D721Med (cell line): Measurements from ENCODE around the gene ZFP36L2.

Experiments used
- DNase-seq: peaks from one replicate; pipeline ENCODE4 v3.0.0; 2011; ENCODE audit warnings: low spot score; ENCODE audit not compliant: insufficient read length
- FAIRE-seq: peaks from 2 replicates; lab custom pipeline; 2011; peaks lifted over from hg19 to GRCh38; lab: Jason Lieb, UNC
- TF ChIP-seq, protein P1 (sequence below): IDR thresholded peaks from 2 replicates; pipeline ENCODE4 v1.5.1; 2012; ENCODE audit warnings: mild to moderate bottlenecking, control low read depth; ENCODE audit not compliant: insufficient read depth; ENCODE audit errors: missing control alignments

ZFP36L2 gene

DNA sequence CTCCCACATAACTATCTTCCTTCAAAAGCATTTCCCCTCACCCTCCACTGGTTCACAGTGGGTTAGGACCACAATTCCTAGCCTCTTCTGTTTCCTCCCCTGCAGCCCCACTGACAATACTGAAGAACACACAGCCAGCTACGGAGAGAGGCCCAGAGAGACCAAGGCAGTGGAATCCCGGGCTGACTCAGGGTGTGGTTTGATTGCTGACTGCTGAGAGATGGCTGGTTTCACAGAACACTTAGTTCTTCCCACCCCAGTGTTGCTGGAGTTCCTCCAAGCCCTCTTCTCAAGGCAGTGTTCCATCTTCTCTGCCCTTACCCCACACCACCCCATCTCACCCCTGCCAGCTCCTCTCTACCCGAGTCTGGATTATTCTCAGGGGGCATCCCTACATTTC, 43.3 kb upstream of the ZFP36L2 start:
- no peak for FAIRE-seq
- TF ChIP-seq, protein P1, sequence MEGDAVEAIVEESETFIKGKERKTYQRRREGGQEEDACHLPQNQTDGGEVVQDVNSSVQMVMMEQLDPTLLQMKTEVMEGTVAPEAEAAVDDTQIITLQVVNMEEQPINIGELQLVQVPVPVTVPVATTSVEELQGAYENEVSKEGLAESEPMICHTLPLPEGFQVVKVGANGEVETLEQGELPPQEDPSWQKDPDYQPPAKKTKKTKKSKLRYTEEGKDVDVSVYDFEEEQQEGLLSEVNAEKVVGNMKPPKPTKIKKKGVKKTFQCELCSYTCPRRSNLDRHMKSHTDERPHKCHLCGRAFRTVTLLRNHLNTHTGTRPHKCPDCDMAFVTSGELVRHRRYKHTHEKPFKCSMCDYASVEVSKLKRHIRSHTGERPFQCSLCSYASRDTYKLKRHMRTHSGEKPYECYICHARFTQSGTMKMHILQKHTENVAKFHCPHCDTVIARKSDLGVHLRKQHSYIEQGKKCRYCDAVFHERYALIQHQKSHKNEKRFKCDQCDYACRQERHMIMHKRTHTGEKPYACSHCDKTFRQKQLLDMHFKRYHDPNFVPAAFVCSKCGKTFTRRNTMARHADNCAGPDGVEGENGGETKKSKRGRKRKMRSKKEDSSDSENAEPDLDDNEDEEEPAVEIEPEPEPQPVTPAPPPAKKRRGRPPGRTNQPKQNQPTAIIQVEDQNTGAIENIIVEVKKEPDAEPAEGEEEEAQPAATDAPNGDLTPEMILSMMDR = no peak
- no peak for DNase-seq

DNA sequence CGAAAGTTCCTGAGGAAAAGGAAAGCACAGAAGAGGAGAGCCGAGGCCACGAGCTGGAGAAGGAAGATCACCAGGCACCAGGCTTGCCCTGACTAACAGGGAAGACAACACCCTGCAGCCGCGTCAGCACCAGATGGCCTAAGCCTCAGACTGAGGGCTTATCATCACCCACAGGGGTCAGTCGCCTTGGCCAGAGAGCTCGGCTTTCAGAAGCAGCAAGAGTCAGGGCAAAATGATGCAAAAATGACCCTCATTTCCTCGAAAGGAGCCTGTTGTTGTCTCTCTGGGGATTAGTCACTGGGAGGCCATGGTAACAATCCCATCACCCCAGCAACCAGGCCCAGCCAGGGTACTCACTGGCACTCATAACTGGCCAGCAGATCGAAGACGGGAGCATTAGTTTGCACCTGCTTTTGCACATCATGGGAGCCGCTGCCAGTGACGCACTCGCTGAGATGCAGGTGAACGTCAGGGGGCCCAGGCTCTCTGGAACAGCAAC, 42.7 kb upstream of the ZFP36L2 start:
- TF ChIP-seq, protein P1 = no peak
- peak; percentile 39 for DNase-seq
- no peak for FAIRE-seq

DNA sequence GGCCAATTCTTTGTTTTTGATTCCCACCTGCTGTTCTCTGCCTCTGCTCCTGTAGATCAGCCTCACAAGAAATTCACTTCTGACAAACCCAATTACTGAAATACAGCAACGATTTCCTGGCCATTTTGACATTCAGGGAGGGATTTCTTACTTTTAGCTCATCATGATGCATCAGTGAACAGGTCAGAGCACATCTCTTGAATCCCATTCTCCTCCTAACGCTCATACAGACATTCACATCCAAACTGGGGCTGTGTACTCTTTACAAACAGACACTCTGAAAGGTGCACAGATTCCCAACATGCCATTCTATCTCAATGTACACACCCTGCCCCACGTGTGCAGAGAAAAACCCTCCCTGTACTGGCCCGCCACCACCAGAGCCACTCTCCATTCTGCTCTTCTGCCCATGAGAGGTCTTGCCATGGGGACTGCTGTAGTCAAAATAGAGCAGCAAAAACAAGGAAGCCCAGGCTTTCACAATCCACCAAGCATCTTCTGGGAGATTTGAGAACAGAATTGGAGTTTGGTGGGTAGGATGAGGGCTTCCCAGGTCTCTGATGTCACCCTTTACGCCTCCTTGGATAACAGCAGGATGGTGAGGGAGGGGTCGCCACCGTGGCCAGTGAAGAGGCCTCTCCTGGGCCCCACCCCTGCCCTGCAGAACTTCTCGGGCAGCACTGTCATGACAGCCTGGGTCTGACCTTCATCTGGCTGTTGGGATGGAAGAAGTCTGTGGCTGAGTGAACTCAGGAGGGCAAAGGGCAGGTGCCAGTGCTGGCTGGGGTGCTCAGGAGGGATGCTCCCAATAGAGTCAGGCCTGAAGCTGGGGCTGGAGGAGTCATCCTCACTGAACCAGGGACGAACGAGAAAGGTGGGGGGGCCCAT, 41.9 kb upstream of the ZFP36L2 start:
- TF ChIP-seq, protein P1 = no peak
- FAIRE-seq (no peak), DNase-seq (no peak)

DNA sequence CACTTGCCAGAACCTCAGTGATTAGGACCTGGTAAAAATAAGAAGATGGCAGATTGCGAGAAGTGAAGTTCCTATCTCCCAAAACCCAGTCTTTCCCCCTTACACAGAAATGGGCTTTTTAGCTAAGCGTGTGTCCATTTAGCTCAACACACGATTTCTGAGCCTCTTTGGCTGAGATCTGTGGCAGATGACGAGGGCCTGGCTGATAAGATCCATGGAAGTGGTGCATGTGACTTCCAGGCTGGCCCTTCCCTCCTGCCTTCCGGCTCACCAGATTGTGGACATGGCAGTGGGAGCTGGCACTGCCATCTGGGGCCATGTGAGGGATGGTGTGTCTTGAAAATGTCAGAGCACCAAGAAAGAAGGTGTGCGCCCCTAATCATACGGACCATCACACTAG, 41.0 kb upstream of the ZFP36L2 start:
- TF ChIP-seq, protein P1 = no peak
- DNase-seq (no peak), FAIRE-seq (no peak)

DNA sequence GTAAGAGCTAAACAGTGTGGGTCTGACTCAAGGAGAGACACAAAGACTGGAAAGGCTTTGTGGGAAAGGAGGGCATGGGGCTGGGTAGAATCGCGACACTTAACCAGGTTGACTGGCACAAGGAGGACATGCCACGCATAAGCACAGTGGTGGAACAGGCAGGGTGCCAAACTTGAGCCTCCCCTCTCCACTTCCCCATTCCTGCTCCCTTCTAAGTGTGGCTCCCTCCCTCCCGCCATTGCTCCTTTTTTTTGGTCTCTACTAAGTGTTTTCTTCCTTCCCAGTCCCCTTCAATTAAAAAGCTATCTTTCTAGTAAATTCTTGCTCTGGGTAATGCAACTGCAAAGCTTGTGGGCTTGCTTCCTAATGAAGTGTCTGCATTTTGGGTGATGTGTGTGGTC, 40.3 kb upstream of the ZFP36L2 start:
- no peak for DNase-seq
- FAIRE-seq = no peak
- TF ChIP-seq, protein P1 = no peak

DNA sequence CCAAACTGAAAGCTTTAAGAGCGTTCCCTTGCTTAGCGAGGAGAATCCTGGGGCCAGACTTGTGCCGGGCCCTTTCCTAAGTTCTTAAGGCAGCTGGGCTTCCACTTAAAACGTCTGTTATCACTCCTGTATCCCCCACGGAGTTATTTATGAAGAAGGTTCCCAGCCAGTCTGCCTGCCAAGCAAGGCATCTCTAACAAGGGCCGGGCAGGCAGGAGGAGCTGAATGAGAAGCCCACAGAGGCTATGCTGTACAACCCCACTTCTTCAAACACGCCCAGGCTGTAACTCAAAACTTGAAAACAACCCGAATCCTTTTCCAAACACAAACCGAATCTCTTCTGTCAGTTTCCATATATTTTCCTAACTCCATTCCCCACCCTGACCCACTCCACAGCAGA, 39.0 kb upstream of the ZFP36L2 start:
- no peak for FAIRE-seq
- TF ChIP-seq, protein P1 = no peak
- DNase-seq = no peak

DNA sequence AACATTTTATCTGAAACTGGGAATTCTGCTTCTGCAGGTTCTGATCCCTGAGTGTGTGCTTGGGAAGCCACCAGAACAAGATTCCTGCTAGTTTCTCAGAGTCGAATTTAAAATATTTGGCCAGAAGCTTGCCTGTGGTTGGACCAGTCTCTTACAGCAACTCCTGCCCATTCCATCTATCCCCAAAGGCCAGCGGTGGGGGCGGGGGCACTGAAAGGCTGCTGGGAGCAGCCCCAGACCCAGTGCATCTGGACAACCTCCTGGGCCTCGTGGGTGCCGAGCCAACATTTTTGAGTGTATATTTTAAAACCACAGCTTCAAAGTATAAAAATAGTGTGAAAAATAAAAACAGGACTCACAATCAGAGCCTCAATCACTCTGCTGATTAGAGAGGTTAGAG, 38.6 kb upstream of the ZFP36L2 start:
- FAIRE-seq = no peak

More for the DNA sequence above, 38.6 kb upstream of the ZFP36L2 start:
- DNase-seq = no peak
- TF ChIP-seq, protein P1 = no peak
